Cardiac muscle cell (in vitro differentiated cells and primary cell): ENCODE results near the gene RDH16. TPM values are rescaled to one million over a fixed set of nuclear protein-coding genes. Genes with fewer than 3 reads are reported as not detected.
A peak's percentile ranks its signal among the peaks of the same experiment; 100 is the strongest.

Experiments
- DNase-seq, 2 donors: peaks; one replicate each; pipeline versions ENCODE4 v3.0.0 to v3.0.0-alpha.2; 2010 to 2017; ENCODE audit warnings: low read depth in 1 of 2, low spot score in 1 of 2
- H3K27ac ChIP-seq: fragments of 200-600 bp; sonication (generic); 2 replicates; pipeline ENCODE4 v1.5.1; 2016
- H3K27me3 ChIP-seq: fragments of 200-600 bp; sonication (generic); 2 replicates; pipeline ENCODE4 v1.6.0; 2016; ENCODE audit warnings: control low read depth
- H3K36me3 ChIP-seq: fragments of 200-600 bp; sonication (generic); 2 replicates; pipeline ENCODE4 v1.5.1; 2016; ENCODE audit warnings: control low read depth
- H3K4me1 ChIP-seq: fragments of 200-600 bp; sonication (generic); 2 replicates; pipeline ENCODE4 v1.8.1; 2017; ENCODE audit warnings: low read depth, mild to moderate bottlenecking, mixed run types
- H3K4me3 ChIP-seq: fragments of 200-600 bp; sonication (generic); 2 replicates; pipeline ENCODE4 v1.5.1; 2016; ENCODE audit warnings: mild to moderate bottlenecking
- H3K9me3 ChIP-seq: fragments of 200-600 bp; sonication (generic); 2 replicates; pipeline ENCODE4 v1.5.1; 2017; ENCODE audit warnings: low read depth, mild to moderate bottlenecking, control low read depth
- polyA plus RNA-seq: library from polyadenylated mRNA; unstranded; fragments of >200 nt; fragmentation: Nextera tagmentation; extraction: Ambion mirVana; gene quantifications from 2 replicates; pipeline ENCODE4 v1.2.1, GENCODE V29; 2016
- total RNA-seq: library from RNA; depleted of rRNA; stranded (reverse); fragments of >200 nt; gene quantifications from 2 replicates; pipeline ENCODE4 v1.2.3, GENCODE V29; 2016
- TF ChIP-seq, protein P1 (sequence below): IDR thresholded peaks from 2 replicates; pipeline ENCODE4 v1.5.1; 2012; ENCODE audit warnings: low read depth, mild to moderate bottlenecking, low read length

Gene RDH16
- total and polyA plus RNA-seq, 2 experiments from 2014 or later: 0.92 to 2.6 TPM

DNA sequence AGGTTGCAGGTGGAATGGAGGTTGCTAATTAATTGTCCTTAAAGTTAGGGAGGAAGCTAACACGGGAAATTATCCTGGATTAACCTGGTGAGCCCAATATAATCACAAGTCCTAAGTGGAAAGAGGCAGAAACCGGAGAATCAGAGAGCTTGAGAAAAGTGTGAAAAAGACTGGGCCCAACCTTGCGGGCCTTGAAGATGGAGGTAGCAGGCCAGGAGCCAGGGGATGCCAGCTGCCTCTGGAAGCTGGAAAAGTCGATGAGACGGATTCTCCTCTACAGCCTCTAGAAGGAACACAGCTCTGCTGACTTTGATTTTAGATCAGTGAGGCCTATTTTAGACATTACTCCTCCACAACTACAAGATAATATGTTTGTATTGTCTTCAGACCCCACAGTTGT lies 25.3 kb downstream of the RDH16 start:
- H3K27ac ChIP-seq: no peak overlapping the region
- no peaks in the 10 kb centered on the region for H3K27me3 ChIP-seq
- TF ChIP-seq, protein P1, sequence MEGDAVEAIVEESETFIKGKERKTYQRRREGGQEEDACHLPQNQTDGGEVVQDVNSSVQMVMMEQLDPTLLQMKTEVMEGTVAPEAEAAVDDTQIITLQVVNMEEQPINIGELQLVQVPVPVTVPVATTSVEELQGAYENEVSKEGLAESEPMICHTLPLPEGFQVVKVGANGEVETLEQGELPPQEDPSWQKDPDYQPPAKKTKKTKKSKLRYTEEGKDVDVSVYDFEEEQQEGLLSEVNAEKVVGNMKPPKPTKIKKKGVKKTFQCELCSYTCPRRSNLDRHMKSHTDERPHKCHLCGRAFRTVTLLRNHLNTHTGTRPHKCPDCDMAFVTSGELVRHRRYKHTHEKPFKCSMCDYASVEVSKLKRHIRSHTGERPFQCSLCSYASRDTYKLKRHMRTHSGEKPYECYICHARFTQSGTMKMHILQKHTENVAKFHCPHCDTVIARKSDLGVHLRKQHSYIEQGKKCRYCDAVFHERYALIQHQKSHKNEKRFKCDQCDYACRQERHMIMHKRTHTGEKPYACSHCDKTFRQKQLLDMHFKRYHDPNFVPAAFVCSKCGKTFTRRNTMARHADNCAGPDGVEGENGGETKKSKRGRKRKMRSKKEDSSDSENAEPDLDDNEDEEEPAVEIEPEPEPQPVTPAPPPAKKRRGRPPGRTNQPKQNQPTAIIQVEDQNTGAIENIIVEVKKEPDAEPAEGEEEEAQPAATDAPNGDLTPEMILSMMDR: no peak
- no peak for DNase-seq
- H3K4me3 ChIP-seq: no peak overlapping the region
- H3K9me3 ChIP-seq: no peaks in the 10 kb centered on the region
- no peaks in the 10 kb centered on the region for H3K36me3 ChIP-seq
- H3K4me1 ChIP-seq: peaks cover 6% of the 10 kb centered on the region

DNA sequence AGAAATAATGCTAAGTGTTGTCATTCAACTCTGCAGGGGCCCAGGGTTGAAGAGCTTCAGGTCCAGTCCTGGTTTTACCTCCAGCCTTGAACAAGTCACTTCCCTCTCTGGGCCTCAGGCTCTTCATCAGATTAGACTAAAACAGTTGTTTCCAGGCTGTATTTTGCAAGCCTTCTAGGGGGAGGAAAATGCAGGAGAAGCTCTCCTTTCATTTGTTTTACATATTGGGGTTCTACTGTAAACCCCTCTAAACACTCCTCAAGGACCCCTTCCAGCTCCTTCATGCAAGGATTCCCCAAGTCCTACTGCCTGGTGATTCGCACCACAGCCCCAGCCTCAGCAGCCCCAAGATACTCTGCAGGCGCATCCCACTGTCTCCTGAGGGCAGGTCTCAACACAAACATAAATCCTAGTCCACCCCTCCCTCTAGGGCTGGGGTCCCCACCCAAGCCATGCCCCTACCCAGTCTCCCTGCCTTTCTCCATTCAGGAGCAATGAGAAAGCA lies 25.9 kb downstream of the RDH16 start:
- peaks cover 6% of the 10 kb centered on the region for H3K4me1 ChIP-seq
- H3K27me3 ChIP-seq: no peaks in the 10 kb centered on the region
- DNase-seq: peak; percentile 50 to 92
- H3K4me3 ChIP-seq: no peak overlapping the region
- H3K9me3 ChIP-seq: no peaks in the 10 kb centered on the region
- no peak overlapping the region for H3K27ac ChIP-seq
- H3K36me3 ChIP-seq: no peaks in the 10 kb centered on the region
- TF ChIP-seq, protein P1: no peak

DNA sequence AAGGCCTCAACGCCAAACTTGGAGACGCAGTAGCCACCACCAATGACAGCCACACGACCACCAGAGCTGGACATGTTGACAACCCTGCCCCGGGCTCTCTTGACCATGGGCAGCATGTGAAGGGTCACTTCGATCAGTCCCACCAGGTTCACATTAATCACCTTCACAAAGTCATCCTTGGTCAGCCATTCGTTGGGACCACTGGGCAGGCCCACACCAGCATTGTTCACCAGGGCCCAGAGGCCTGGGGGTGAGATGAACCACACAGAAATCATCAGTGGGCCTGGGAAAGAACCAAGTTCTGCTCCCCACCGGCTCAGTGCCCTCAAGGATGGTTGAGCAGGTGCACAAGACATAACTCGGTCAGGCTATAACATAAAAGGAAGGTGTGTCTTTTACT lies 27.2 kb downstream of the RDH16 start:
- no peaks in the 10 kb centered on the region for H3K9me3 ChIP-seq
- no peak for DNase-seq
- H3K27me3 ChIP-seq: no peaks in the 10 kb centered on the region
- peaks cover 6% of the 10 kb centered on the region for H3K4me1 ChIP-seq
- no peak overlapping the region for H3K27ac ChIP-seq
- no peak overlapping the region for H3K4me3 ChIP-seq
- TF ChIP-seq, protein P1: no peak
- H3K36me3 ChIP-seq: no peaks in the 10 kb centered on the region

DNA sequence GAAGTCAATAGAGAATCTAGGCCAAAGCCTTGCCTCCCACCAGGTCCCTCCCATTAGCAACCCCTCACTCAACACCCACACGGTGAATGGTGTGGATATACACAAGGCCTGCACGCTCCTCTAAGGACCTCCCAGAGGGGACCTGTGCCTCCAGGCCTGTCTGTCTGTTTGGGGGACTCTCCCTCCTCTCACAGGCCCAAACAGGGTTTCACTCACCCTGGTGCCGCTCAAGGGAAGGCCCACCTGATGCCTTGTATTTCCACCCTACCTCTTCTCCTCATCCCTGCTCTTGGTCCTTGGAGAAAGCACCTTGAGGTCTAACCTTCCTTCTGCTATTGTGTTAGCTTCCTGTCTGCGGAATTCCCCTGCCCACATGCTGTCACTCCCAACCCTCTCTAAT lies 27.6 kb downstream of the RDH16 start:
- Histone ChIP-seq H3K4me1 (peaks cover 6% of the 10 kb centered on the region), H3K27ac (no peak overlapping the region), H3K36me3 (no peaks in the 10 kb centered on the region), H3K9me3 (no peaks in the 10 kb centered on the region), H3K4me3 (no peak overlapping the region), H3K27me3 (no peaks in the 10 kb centered on the region)
- no peak for DNase-seq
- TF ChIP-seq, protein P1: no peak

DNA sequence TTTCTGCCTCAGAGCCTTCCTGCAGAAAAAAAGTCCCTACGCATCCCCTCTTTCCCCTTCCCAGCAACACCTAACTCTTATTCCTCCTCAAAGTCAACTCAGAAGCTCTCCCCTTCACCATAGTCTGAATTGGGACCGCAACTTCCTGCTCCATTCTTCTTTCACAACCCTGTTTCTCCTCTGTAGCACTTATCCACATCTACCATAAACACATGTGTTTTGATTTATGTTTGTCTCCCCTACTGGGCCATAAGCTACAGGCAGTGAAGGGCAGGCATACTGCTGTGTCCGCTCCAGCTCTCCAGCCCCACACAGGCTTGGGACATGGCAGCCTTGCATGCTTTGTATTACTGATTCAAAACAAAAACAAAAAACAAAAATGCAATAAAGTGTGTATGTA lies 29.1 kb downstream of the RDH16 start:
- TF ChIP-seq, protein P1: no peak
- H3K36me3 ChIP-seq: no peaks in the 10 kb centered on the region
- no peak overlapping the region for H3K27ac ChIP-seq
- no peak overlapping the region for H3K4me3 ChIP-seq
- no peaks in the 10 kb centered on the region for H3K27me3 ChIP-seq
- peak in 1 of 2 donors; percentile 3 for DNase-seq
- peaks cover 6% of the 10 kb centered on the region for H3K4me1 ChIP-seq
- no peaks in the 10 kb centered on the region for H3K9me3 ChIP-seq

GRCh38 chr12:56927281-56927680 lies 30.1 kb downstream of the RDH16 start:
- no peak for DNase-seq
- no peak overlapping the region for H3K27ac ChIP-seq
- TF ChIP-seq, protein P1: no peak
- no peaks in the 10 kb centered on the region for H3K9me3 ChIP-seq
- no peaks in the 10 kb centered on the region for H3K27me3 ChIP-seq
- no peak overlapping the region for H3K4me3 ChIP-seq
- peaks cover 6% of the 10 kb centered on the region for H3K4me1 ChIP-seq
- H3K36me3 ChIP-seq: no peaks in the 10 kb centered on the region
